ENCODE measurements around the gene DGKB. TPM values are rescaled to one million over a fixed set of nuclear protein-coding genes. Genes with fewer than 3 reads are reported as not detected.

DGKB gene
- total RNA-seq, 2 experiments from 2014 or later = not detected

GRCh38 chr7:14438366-14438765 is 464.2 kb downstream of the DGKB start:
- Mint-ChIP-seq H3K36me3 (no peaks in the 10 kb centered on the region), H3K4me3 (no peak overlapping the region), H3K27me3 (no peaks in the 10 kb centered on the region), H3K4me1 (ENCODE audit: low read depth) (no peaks in the 10 kb centered on the region), H3K27ac (no peak overlapping the region), H3K9me3 (no peaks in the 10 kb centered on the region)
- intact Hi-C loops (cut with micrococcal nuclease) = no loop called here
- CTCF ChIA-PET = no interaction called here
- POLR2A ChIA-PET = no interaction called here
- no peak for DNase-seq

DNA sequence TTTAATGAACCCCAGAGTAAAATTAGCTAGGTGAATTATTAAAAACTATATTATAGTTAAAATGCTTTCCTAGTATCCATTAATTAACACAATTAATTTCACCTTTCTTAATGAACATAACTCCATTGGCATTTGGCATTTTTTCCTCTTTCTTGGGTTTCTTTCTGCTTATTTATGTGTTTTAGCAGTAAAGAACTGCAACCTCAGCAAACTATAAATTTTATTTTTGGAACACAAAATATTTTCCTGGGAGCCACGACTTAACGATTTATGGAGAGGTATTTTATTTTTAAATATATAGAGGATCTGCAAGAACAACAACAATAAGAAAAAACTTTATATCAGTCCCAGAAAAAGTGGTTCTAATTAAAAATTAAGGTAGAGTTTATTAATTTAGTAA is 465.7 kb downstream of the DGKB start:
- no peak overlapping the region for H3K4me3 Mint-ChIP-seq
- POLR2A ChIA-PET = no interaction called here
- H3K27ac Mint-ChIP-seq = no peak overlapping the region
- intact Hi-C loops (cut with micrococcal nuclease) = no loop called here
- no peaks in the 10 kb centered on the region for H3K36me3 Mint-ChIP-seq
- no peaks in the 10 kb centered on the region for H3K9me3 Mint-ChIP-seq
- no peaks in the 10 kb centered on the region for H3K27me3 Mint-ChIP-seq
- H3K4me1 Mint-ChIP-seq (ENCODE audit: low read depth) = no peaks in the 10 kb centered on the region
- DNase-seq = no peak
- CTCF ChIA-PET = no interaction called here

DNA sequence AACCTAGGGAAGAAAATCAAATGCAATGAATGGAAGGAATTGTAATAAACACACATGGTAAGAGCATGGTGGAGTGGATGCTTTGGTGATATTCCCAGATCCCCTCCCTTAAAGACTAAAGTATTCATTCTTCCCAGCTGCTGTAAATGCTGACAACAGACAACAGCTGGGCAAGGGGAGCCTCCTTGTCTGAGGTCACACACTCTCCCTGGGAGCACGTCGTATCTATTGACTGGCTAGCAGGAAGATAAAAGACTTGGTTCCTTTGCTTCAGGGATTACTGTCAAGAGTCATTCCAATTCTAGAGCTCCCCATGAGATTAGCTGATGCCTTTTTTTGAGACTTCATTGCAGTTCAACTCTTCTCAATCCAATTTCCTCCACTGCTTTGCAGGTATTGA is 469.6 kb downstream of the DGKB start:
- DNase-seq = no peak

GRCh38 chr7:14430926-14431325 is 471.6 kb downstream of the DGKB start:
- ChIA-PET CTCF (no interaction called here), POLR2A (no interaction called here)
- Mint-ChIP-seq H3K4me3 (no peak overlapping the region), H3K27ac (no peak overlapping the region), H3K9me3 (peaks cover 9% of the 10 kb centered on the region), H3K4me1 (ENCODE audit: low read depth) (no peaks in the 10 kb centered on the region), H3K36me3 (no peaks in the 10 kb centered on the region), H3K27me3 (no peaks in the 10 kb centered on the region)
- intact Hi-C loops (cut with micrococcal nuclease) = no loop called here
- DNase-seq = no peak

More for the DNA sequence above, 469.6 kb downstream of the DGKB start:
- ChIA-PET CTCF (no interaction called here), POLR2A (interaction anchor here (0.6 kb wide), 1 partner anchor 432 kb away, joined by 6 read pairs; no protein-coding TSS in a partner anchor)
- intact Hi-C loops (cut with micrococcal nuclease) = no loop called here
- H3K4me3 Mint-ChIP-seq = no peak overlapping the region
- H3K36me3 Mint-ChIP-seq = no peaks in the 10 kb centered on the region
- H3K9me3 Mint-ChIP-seq = peaks cover 3% of the 10 kb centered on the region
- no peaks in the 10 kb centered on the region for H3K4me1 Mint-ChIP-seq (ENCODE audit: low read depth)
- no peak overlapping the region for H3K27ac Mint-ChIP-seq
- no peaks in the 10 kb centered on the region for H3K27me3 Mint-ChIP-seq

DNA sequence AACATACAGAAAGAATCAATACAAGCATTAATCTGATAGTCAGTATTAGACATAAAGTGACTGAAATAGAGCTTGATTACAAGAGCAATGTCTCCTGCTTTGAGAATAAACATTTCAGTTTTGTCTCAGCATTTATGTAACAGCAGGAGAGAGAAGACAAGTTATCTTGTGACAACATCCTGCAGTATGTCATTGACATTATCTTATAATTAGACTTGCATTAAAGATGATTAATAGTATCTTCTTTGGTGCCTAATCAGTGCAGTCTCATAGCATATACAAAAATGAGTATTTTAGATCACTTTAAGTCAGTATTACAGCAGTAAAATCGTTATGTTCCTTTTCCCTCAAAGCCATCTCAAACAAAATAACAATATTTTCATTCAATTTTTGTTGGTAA is 477.0 kb downstream of the DGKB start:
- DNase-seq = no peak
- peaks cover 9% of the 10 kb centered on the region for H3K9me3 Mint-ChIP-seq
- H3K4me3 Mint-ChIP-seq = no peak overlapping the region
- no peaks in the 10 kb centered on the region for H3K4me1 Mint-ChIP-seq (ENCODE audit: low read depth)
- H3K27me3 Mint-ChIP-seq = no peaks in the 10 kb centered on the region
- no peaks in the 10 kb centered on the region for H3K36me3 Mint-ChIP-seq
- intact Hi-C loops (cut with micrococcal nuclease) = no loop called here
- no peak overlapping the region for H3K27ac Mint-ChIP-seq
- CTCF ChIA-PET = no interaction called here
- POLR2A ChIA-PET = no interaction called here

DNA sequence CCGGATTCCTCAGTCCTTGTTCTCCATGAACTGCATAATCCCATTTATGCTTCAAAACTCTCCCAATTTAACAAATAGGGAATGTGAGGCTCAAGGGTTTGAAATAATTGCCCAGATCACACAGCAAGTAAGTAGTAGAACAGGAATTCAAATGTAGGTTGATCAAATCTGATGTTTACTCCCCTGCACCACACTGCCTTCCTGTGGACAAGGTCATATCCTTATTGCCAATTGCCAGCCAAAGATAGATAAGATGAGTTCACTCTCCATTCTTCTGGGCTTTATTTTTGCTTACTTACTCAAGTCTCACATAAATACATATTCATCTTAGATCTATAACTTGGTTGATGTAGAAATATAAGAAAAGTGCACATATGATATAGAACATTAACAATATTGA is 477.9 kb downstream of the DGKB start:
- Mint-ChIP-seq H3K4me1 (ENCODE audit: low read depth) (no peaks in the 10 kb centered on the region), H3K27me3 (no peaks in the 10 kb centered on the region), H3K4me3 (no peak overlapping the region), H3K9me3 (peaks cover 9% of the 10 kb centered on the region), H3K27ac (no peak overlapping the region), H3K36me3 (no peaks in the 10 kb centered on the region)
- ChIA-PET POLR2A (no interaction called here), CTCF (no interaction called here)
- intact Hi-C loops (cut with micrococcal nuclease) = no loop called here
- DNase-seq = no peak

- ChIA-PET POLR2A (no interaction called here), CTCF (no interaction called here)
- H3K4me3 Mint-ChIP-seq = no peak overlapping the region
Observed at GRCh38 chr7:14420768-14421167, 481.8 kb downstream of the DGKB start.

DNA sequence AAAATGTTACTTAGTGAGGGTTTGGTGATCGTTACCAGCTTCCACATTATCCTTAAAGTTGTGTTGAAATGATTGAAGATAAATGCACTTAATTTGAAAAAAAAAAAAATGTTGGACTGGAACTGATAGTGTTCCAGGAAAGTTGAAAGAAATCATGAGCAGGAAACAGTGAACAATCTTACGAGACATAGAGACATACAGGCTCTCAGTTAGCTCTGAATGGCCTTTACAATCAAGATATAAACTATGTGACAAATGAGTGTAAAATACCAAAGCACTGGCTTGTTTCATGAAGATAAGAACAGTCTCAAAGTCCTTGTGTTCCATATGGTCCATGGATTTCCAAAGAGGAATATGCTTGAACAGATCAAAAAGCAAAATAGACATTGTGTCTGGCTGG is 483.0 kb downstream of the DGKB start:
- Mint-ChIP-seq H3K4me3 (no peak overlapping the region), H3K4me1 (ENCODE audit: low read depth) (no peaks in the 10 kb centered on the region), H3K27ac (no peak overlapping the region), H3K27me3 (no peaks in the 10 kb centered on the region), H3K36me3 (no peaks in the 10 kb centered on the region), H3K9me3 (no peaks in the 10 kb centered on the region)
- intact Hi-C loops (cut with micrococcal nuclease) = no loop called here
- ChIA-PET CTCF (no interaction called here), POLR2A (interaction anchor here (0.6 kb wide), 1 partner anchor 677 kb away, joined by 5 read pairs; no protein-coding TSS in a partner anchor)
- DNase-seq = no peak

More at GRCh38 chr7:14420768-14421167, 481.8 kb downstream of the DGKB start:
- no peaks in the 10 kb centered on the region for H3K9me3 Mint-ChIP-seq
- intact Hi-C loops (cut with micrococcal nuclease) = no loop called here
- no peaks in the 10 kb centered on the region for H3K4me1 Mint-ChIP-seq (ENCODE audit: low read depth)
- H3K36me3 Mint-ChIP-seq = no peaks in the 10 kb centered on the region
- no peak for DNase-seq
- no peak overlapping the region for H3K27ac Mint-ChIP-seq
- no peaks in the 10 kb centered on the region for H3K27me3 Mint-ChIP-seq

GRCh38 chr7:14418633-14419032 is 483.9 kb downstream of the DGKB start:
- ChIA-PET POLR2A (no interaction called here), CTCF (no interaction called here)
- H3K4me3 Mint-ChIP-seq = no peak overlapping the region
- no peak overlapping the region for H3K27ac Mint-ChIP-seq
- no peaks in the 10 kb centered on the region for H3K27me3 Mint-ChIP-seq
- H3K36me3 Mint-ChIP-seq = no peaks in the 10 kb centered on the region
- intact Hi-C loops (cut with micrococcal nuclease) = no loop called here
- no peaks in the 10 kb centered on the region for H3K9me3 Mint-ChIP-seq
- no peaks in the 10 kb centered on the region for H3K4me1 Mint-ChIP-seq (ENCODE audit: low read depth)
- DNase-seq = no peak

DNA sequence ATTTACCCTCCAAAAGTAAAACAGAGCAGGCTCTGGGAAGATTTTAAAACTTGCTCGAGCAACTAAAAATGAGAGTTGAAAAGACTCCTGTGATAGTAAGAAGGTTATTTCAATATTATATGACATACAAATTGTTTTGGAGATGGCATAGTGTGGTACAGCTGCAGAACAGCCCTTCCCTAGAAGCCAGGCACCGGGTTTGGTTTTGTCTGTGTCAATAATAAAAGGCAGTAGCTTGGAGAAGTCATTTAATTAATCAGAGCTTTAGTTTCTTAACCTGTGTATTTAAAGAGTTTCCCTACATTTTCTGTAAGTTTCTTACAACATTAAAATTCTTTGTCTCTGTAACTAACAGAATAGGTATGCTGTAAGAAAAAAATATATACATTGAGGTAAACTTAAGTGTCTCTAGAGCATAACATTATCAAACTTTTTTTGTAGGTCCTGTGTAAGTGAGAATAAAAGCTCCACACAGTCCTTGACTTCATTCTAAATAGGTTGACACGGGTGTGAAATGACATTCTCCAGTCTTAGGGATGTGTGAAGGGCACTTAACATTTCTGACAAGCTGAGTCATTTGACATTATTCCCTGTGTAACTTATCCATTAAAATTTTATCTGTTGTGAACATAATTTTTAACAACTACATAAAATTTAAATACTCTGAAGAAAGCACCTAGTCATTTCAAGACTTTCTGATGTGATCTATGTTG is 488.1 kb downstream of the DGKB start:
- ChIA-PET CTCF (no interaction called here), POLR2A (no interaction called here)
- Mint-ChIP-seq H3K4me1 (ENCODE audit: low read depth) (no peaks in the 10 kb centered on the region), H3K9me3 (no peaks in the 10 kb centered on the region), H3K27me3 (no peaks in the 10 kb centered on the region), H3K36me3 (no peaks in the 10 kb centered on the region), H3K27ac (no peak overlapping the region), H3K4me3 (no peak overlapping the region)
- intact Hi-C loops (cut with micrococcal nuclease) = no loop called here
- DNase-seq = no peak

GRCh38 chr7:14407246-14408015 is 495.1 kb downstream of the DGKB start:
- Mint-ChIP-seq H3K9me3 (no peaks in the 10 kb centered on the region), H3K4me3 (no peak overlapping the region), H3K36me3 (no peaks in the 10 kb centered on the region), H3K4me1 (ENCODE audit: low read depth) (peaks cover 3% of the 10 kb centered on the region), H3K27ac (no peak overlapping the region), H3K27me3 (no peaks in the 10 kb centered on the region)
- DNase-seq = no peak
- POLR2A ChIA-PET = no interaction called here
- CTCF ChIA-PET = no interaction called here
- intact Hi-C loops (cut with micrococcal nuclease) = no loop called here

DNA sequence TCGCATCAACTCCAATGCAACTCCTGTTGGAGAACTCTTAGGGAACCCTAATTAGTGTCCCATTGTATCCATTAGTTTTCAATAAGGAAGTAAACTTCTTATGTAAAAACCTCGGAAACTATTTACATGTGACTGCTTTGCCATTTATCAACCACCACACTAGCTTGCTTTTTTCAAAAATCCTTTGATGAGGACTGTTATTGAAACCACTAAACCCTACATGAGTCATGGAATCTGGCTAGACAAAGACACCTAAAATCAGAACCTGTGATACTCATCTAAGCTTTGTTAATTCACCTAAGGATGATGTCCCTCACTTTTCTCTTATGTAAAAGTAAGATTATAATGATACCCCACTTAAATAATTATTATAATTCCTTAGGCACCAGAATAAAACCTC is 499.0 kb downstream of the DGKB start:
- H3K4me3 Mint-ChIP-seq = no peak overlapping the region
- DNase-seq = no peak
- ChIA-PET CTCF (interaction anchor here (0.6 kb wide), 1 partner anchor 288 kb away, joined by 4 read pairs; no protein-coding TSS in a partner anchor), POLR2A (no interaction called here)
- no peaks in the 10 kb centered on the region for H3K36me3 Mint-ChIP-seq
- H3K27me3 Mint-ChIP-seq = no peaks in the 10 kb centered on the region
- H3K27ac Mint-ChIP-seq = no peak overlapping the region
- no peaks in the 10 kb centered on the region for H3K9me3 Mint-ChIP-seq
- intact Hi-C loops (cut with micrococcal nuclease) = no loop called here
- H3K4me1 Mint-ChIP-seq (ENCODE audit: low read depth) = peaks cover 3% of the 10 kb centered on the region

GRCh38 chr7:14400271-14400670 is 502.3 kb downstream of the DGKB start:
- H3K27me3 Mint-ChIP-seq = no peaks in the 10 kb centered on the region
- H3K4me3 Mint-ChIP-seq = no peak overlapping the region

More at GRCh38 chr7:14400271-14400670, 502.3 kb downstream of the DGKB start:
- no peak for DNase-seq
- intact Hi-C loops (cut with micrococcal nuclease) = no loop called here
- no peaks in the 10 kb centered on the region for H3K36me3 Mint-ChIP-seq
- H3K9me3 Mint-ChIP-seq = no peaks in the 10 kb centered on the region
- no peak overlapping the region for H3K27ac Mint-ChIP-seq
- CTCF ChIA-PET = interaction anchor here (0.8 kb wide), 1 partner anchor 14 kb away, joined by 3 read pairs; no protein-coding TSS in a partner anchor
- peaks cover 3% of the 10 kb centered on the region for H3K4me1 Mint-ChIP-seq (ENCODE audit: low read depth)
- POLR2A ChIA-PET = no interaction called here
